Limb (tissue), 2 donors: ENCODE measurements around the gene PROSER2.
"Not testable (repeated sequence)": the region's sequence is repeated elsewhere in the genome, so short reads cannot be mapped to it uniquely, and the experiment has no call there.

Experiments used
- DNase-seq, 2 donors: peaks; one replicate each; pipeline ENCODE4 v3.0.0-alpha.2; 2016; ENCODE audit errors: extremely low spot score in 2 of 2

PROSER2 gene

DNA sequence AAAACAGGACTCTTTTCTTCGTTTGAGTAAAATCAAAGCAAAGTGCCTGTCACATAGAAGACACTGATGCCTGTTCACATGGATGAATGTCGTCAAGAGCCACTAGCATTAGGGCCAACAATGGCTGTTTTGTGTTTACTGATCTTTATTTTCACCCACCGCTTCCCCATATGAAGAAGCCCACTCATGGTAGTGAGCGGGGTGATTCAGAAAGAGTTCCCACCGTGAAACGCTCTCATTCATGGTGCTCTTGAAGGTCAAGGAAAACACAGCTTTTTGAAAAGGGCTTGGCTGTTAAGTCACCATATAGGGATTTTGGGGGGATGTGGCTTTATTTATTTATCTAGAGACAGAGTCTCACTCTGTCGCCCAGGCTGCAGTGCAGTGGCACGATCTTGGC, 12.5 kb downstream of the PROSER2 start:
- no peak for DNase-seq

DNA sequence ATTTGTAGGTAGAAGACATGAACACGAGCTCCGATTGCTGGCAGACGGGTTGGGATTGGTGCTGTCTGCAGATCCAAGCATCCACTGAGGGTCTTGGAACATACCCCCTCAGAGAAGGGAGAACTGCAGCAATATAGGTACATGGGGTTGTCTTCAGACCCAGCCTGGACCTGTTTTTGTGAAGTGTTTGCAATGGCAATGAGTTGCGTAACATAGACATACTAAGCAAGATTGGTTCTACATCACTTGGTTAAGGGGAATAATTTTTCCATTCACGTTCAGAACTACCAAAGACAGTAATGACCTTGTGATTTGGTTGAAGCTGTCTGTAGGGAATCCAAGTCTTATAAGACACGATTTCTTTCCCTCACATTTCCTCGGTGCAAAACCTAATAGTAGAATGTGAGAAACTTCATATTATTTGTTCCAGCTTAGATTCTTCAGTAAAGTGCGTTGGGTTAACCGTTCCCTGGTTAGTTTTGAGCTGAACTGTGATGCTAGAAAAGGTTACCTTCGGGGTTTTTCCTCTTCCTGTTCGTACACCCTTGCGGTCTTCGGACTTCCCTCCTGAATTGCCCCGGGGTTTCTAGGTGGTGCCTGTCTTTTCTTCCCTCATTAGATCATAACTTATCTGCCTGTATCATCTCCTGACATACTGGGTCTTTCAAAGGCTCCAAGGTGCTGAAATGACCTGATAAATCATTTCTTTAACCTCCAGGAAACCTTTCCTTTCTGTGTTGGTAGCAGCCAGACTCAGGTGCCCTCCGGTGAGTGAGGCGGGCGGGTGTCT, 14.4 kb downstream of the PROSER2 start:
- DNase-seq: no peak

DNA sequence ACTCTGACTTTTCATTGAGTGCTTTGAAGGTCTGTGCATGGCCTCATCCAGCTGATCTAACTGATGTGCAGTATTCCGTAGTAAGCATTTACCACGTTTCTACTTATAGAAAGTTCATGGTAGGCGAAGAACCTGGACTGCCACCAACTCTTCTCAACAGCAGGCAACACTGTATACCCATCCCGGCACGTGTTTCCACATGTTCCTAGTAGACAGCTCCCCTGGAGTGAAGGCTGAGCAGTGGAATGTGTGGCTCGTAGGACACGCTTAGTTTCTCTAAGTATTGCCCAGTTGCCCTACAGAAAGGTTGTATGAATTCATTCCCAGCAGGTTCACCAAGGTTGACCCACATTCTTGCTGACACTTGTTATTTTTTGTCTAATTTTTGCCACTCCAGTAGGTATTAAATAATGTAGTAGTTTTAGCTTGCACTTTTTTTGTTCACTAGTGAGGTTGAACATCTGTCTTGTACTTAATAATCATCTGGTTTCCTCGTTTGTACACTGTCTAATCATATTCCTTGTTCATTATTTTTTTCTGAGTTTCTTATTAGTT, 15.2 kb downstream of the PROSER2 start:
- no peak for DNase-seq

DNA sequence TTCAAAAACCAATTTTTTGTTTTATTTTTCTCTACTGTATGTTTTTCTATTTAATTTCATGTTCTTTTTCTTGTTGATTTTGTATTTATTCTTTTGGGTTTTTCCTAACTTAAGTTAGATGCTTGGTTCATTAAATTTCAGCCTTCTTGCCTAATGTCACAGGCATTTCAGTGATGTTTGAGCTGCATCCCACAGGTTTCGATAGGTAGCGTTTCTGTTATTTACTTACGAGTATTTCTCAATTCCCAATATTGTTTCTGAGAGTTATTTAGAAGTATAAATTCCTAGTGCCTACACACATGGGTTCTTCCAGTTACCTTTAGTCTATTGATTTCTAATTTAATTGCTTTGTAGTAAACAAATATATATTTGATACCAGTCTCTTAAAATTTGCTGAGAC, 18.2 kb downstream of the PROSER2 start:
- no peak for DNase-seq

DNA sequence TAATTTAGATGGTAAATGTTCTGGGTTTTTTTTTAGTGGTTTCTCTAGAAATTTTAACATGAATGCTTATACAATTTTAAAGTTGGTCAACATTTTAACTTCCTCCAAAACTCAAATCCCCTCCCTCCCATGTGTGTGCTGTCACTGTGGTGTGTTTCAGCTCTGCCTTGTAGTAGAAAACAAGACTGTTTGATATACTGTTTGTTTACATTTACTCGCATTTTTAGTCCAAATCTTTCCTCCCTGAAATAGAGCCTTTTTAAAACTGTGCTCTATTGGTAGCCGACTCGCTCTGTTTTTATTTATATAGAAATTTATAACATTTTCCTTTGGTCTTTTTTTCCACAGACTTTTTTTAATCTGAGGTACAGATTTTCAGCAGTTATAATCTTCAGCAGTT, 19.3 kb downstream of the PROSER2 start:
- no peak for DNase-seq

DNA sequence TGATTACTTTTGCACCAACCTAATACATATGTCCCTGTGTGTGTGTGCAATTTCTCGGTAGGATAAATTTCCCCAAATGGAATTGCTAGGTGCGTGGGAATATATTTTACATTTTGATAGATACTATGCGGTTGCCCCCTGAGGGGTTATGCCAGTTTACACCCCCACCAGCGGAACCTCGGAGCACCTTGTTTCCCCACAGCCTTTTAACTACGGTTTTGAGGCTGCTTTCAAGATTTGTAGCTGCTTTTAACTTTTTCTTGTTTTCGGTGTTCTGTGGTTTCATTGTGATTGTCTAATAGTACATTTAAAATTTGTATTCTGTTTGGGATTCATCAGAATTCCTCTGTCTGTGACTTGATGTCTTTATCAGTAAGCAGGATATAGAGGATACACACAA, 22.0 kb downstream of the PROSER2 start:
- no peak for DNase-seq

DNA sequence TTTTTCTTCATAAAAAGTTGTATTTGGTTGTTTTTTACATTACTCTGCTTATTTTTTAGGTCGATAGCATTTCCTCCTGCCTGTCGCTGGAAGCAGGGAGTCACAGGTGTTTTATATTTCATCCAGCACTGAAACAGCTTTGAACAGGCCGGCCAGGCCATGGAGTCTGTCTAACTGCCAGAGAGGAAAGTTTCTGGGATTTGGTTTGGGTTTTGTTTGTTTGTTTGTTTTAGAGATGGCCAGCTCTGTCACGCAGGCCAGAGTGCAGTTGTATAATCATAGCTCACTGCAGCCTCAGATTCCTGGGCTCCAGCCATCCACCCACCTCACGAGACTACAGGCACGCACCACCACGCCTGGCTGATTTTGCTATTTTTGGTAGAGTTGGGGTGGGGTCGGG, 23.4 kb downstream of the PROSER2 start:
- no peak for DNase-seq

DNA sequence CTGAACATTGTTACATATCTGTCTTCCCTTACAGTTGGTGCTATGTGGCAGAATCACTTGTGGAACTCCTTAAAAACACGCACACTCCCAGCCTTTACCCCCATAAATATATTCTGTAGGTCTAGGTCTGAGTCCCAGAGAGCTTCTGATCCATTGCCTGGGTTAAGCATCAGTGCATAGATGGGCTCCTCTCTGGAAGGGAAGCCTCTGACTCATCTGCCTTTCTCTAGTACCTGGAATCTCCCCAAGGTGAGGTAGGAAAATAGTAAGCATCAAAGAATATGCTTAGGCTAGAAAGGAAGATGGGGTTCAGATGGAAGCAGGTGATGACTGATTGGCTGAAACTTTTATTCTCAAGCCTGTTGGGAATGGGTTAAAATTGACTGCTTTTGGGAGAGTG, 26.1 kb downstream of the PROSER2 start:
- DNase-seq: no peak

DNA sequence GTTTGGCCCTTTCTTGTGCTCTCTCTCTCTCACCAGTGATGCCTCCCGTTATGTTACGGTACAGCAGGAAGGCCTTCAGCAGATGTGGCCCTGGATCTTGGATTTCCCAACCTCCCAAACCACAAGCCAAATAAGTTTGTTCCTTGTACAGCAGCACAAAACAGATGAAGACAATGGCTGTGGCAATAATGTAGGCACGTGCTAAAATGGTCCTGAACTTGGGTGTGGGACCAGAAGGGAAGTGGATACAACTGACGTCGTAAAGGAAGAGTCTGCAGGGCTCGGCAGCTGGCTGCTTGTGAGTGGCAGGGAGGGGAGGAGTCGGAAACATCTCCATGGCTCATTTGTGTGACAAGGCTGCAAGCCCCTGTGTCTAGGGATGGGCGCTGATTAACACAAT, 26.8 kb downstream of the PROSER2 start:
- DNase-seq: no peak

DNA sequence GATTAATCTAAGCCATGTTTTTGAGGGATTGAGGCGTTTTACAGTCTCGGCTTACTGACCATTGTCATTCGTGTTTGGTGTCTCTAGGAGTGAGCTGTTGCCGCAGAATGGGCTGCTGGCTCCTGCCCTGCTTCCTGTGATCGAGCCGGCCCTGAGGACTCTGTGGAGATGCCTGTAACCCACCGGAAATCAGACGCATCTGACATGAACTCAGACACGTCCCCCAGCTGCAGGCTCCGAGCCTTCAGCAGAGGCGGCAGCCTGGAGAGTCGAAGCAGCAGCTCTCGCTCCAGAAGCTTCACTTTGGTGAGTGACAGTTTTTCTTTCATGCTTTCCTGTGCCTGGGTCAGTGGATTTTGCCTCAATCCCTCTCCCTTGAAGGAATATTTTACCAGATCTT, 28.8 kb downstream of the PROSER2 start:
- DNase-seq: no peak

DNA sequence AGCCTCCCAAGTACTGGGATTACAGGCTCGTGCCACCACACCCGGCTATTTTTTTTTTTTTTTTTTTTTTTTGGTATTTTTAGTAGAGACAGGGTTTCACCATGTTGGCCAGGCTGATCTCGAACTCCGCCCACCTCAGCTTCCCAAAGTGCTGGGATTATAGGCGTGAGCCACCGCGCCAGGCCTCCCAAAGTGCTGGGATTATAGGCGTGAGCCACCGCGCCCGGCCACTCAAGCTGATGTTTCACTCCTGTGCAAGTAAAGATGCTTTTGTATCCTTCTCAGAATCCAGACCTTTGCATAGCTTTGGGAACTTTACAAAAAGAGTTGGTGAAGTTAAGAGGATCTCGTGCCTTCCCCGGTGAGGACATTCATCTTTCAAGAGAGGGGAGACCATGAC, 29.5 kb downstream of the PROSER2 start:
- DNase-seq: not testable (repeated sequence)

DNA sequence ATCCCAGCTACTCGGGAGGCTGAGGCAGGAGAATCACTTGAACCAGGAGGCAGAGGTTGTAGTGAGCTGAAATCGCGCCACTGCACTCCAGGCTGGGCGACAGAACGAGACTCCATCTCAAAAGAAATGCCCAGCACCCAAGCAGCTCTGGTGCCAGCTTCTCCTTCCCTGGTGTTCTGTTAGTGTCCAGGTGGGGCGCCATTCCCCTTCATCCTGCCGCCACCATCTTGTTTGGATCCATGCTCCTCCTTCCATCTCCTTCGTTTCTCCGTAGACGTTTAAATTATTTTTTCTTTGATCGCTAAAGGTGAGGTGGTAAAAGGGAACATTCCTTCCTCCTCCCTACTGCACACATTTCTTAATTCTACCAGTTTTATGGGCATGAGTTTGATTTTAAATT, 30.3 kb downstream of the PROSER2 start:
- DNase-seq: no peak

DNA sequence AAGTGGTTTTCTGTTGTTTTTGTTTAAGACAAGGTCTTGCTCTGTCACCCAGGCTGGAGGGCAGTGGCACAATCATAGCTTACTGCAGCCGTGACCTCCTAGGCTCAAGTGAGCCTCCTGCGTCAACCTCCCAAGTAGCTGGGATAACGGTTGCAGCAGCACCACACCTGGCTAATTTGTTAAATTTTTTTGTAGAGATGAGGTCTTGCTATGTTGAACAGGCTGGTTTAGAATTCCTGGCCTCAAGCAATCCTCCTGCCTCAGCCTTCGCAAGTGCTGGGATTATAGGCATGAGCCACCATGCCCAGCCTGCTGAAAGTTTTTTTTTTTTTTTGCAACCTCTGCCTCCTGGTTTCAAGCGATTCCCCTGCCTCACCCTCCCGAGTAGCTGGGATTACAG, 31.1 kb downstream of the PROSER2 start:
- no peak for DNase-seq

DNA sequence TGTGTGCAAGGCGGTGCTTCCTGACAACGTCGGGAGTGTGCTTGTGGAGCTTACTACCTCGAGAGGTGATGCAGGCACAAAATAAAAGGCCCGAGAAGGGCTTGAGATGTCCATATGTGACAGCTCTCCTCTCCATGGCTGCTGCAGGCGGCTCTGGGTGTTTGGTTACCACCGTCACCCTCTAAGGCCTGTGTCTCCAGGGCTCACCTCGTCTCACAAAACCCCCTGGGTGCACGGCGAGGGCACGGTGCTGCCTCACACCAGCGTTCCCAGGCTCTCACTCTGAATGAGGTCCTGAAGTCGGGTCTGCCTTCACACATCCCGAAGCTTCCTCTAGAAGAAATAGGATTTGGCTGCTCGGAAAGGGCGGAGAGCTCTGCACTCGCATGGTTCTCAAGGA, 32.9 kb downstream of the PROSER2 start:
- no peak for DNase-seq

DNA sequence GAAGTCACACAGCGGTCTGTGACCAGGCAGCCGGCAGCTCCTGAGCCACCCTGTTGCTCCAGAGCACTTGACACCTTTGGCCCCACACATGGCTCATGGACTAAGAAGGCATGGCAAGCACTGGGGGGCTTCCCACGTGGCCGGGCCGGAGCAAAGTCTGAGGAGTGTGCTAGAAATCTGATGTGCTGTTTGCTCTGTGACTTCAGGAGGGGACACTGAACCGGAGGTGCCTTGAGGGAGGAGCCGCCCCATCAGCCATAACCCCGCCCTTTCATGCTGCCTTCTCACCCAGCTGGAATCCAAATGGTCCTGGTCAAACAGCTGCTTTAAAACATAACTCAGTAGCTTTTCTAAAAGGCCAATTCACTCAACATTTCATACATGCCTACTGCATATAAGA, 33.5 kb downstream of the PROSER2 start:
- no peak for DNase-seq

DNA sequence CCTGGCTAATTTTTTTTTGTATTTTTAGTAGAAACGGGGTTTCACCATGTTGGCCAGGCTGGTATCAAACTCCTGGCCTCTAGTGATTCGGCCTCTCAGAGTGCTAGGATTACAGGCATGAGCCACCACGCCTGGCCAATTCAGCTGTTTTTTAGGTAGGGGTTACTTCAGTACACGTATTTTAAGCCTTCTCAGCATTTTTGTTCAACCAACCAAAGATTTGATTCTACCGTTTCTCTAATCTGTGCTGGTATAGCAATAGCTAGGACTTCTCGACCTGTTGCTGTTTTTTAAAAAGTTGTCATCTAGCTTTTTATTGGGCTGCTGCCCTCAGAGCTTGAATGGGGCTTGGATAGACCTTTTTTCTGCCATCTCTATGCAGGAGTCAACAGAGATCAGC, 34.9 kb downstream of the PROSER2 start:
- DNase-seq: no peak

DNA sequence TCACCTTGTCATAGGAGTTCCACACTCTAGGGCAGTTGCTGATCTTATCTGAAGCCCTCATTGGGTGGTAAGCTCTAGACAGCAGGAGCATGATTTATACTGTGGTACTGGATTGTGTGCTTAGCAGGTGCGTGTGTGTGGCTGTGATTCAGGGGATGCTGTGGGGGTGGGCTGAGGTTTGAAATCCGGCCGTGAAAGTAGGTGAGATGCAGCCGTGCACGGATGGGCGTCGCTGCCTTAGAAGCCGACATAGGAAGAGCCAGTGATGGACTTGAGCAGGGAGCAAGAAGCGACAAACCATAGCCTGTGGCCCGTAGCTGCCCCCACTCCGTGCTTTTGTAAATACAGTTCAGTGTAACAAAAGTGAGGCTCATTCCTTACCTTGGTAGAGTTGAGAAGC, 38.2 kb downstream of the PROSER2 start:
- DNase-seq: no peak

DNA sequence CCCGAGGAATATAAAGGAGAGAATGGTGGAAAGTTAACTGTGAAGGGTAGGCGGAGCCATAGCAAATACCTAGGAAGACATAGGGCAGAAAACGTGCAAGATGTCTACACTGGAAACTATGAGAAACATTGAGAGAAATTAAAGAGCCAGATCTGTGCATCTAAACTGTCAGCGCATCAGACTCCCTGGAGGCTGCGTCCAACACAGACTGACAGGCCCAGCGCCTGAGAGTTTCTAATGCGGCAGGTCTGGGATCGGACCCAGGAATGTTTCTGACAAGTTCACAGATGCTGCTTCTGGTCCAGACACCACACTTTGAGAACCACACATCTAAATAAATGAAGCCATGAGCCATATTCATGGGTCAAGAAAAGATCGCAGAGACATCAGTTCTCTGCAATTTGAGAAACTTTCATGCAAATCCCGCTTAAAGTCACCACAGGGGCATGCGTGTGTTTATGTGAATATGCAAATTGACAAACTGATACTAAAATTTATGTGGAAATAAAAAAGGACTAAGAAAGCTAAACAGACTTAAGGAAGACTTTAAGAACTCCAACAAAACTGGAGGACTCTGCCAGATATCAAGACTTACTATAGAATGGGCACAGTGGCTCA, 38.8 kb downstream of the PROSER2 start:
- no peak for DNase-seq

DNA sequence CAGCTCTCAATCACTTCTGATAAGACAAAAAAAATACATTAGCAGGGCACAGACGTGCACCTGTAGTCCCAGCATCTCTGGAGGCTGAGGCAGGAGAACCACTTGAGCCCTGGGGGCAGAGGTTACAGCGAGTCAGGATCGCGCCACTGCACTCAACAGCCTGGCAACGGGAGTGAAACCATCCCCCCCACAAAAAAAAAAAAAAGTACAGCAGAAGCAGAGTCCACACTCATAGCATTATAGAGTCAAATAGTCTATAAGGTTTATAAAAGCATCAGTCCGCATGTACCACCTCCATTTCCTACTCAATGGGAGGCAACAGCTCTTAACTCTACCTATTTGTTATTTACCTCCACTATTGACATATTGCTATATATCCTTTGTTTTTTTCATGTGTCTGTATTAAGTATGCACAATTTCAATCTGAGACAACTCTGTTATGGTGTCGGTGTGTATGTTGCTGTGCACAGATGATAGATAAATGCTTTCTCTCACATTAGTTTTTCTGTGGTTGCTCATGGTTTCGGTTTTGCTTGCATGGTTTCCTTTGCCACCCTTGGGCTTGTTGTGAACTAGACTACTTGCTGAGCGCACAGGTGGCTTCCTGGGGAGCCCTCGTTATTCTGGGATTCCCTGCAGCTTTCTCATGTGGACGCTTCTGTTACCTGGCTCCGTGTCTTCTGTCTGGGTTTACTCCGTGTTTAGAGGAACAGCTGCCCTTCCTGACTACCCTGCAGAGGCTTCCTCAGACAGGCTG, 40.4 kb downstream of the PROSER2 start:
- no peak for DNase-seq

DNA sequence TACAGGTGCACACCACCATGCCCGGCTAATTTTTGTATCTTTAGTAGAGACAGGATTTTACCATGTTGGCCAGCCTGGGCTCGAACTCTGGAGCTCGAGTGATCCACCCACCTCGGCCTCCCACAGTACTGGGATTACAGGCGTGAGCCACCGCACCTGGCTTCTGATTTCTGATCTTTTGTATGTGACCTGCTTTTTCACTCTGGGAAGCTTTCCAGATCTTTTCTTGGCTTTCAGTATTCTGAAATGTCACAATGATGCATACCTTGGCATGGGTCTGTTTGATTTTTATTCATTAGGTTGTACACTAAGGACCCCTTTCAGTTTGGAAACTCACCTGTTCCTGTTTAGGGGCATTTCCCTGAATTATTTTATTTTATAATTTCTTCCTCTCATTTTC, 41.6 kb downstream of the PROSER2 start:
- DNase-seq: no peak

DNA sequence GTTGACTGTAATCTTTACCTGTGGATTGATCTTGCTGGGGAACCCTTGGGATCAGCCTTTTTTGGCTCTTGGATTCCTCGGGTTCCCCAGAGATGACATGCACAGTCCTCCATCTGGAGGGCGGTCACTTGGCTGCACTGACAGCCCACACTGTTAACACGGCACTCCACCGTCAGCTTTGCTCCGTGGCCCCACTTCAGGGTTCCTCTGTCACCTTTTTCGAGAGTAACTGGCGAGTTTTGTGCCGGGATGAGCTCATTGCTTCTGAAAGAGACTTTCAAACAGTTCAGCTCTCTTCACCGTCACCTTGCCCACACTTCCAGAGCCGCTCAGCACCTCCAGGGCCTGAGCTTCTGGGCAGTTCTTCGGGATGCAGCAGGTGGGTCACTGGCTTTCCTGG, 42.4 kb downstream of the PROSER2 start:
- DNase-seq: no peak

DNA sequence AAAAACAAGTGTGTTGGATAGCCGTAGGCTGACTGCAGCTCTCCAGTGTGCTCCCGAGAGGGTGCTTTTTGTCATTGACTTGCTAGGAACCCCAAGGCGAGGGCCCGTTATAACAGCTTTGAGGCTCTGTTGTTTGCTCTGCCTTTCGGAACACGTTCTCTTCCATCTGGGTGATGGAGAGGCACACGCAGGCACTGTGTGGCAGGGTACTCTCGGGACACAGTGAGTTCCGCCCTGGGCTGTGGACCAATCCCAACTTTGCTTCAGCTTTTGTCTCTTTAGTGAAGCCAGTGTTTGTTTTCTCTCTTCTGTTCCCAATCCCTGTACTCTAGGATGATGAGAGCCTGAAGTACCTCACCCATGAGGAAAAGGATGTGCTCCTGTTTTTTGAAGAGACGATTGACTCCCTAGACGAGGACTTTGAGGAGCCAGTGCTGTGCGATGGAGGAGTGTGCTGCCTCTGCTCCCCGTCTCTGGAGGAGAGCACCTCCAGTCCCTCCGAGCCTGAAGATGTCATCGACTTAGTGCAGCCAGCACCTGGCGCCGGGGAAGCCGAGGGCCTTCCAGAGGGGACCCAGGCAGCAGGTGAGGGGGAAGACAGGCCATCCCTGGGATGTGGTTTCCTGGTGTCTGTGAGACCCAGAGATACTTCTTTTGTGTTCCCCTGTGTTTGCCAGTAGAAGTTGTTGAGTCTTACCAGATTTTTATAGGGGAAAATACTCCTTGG, 43.2 kb downstream of the PROSER2 start:
- DNase-seq: no peak
